Mesenteric fat pad (tissue), 1 donor: ENCODE measurements around the gene RNF220. TPM values are rescaled to one million over a fixed set of nuclear protein-coding genes. Genes with fewer than 3 reads are reported as not detected.

Experiments
- DNase-seq: peaks from one replicate; pipeline ENCODE4 v3.0.0-alpha.2; 2020; ENCODE audit warnings: low spot score
- total RNA-seq: library from RNA; stranded (reverse); fragmentation: NEBNext Ultra II Directional; extraction: Animal tissue kit (Norgen Biotek cat#: 25700); gene quantifications from one replicate; pipeline ENCODE4 v1.2.1, GENCODE V29; 2021
- donor health status: DM: yes; HTN: yes; CAD: no.

Gene RNF220
- total RNA-seq, 1 donor from 2014 or later = 60.1 TPM

DNA sequence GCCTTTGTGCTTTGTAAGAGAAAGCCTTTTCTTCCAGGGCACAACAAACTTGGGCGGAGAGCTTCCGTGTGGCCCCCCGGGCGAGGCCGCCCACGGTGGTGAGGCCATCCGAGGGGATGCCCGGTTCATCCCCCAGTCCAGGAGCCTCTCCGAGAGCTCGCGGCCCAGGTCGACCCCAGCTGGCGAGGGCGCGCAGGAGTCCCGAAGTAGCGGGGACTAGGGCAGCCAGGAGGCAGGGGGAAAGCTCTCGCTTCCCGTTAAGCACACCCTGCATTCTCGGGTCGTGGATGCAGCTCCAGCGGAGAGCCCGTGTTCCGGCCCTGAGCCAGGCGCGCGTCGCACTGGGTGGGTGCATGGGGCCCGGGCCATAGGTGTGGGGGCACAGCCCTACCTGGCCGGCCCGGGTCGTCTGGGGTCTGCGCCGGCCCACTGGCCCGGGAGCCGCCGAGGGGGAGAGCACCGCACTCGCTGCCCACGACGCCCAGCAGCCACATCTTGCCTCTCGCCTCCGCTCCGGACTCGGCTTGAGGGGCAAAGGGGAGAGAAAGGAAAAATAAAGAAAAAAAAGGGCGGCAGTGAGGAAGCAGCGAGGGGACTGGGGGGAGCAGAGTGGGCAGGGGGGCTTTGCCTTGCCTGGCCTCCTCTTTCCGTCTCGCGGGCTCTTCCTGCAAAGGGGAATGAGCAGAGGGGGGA, 1.8 kb downstream of the RNF220 start:
- DNase-seq = no peak

DNA sequence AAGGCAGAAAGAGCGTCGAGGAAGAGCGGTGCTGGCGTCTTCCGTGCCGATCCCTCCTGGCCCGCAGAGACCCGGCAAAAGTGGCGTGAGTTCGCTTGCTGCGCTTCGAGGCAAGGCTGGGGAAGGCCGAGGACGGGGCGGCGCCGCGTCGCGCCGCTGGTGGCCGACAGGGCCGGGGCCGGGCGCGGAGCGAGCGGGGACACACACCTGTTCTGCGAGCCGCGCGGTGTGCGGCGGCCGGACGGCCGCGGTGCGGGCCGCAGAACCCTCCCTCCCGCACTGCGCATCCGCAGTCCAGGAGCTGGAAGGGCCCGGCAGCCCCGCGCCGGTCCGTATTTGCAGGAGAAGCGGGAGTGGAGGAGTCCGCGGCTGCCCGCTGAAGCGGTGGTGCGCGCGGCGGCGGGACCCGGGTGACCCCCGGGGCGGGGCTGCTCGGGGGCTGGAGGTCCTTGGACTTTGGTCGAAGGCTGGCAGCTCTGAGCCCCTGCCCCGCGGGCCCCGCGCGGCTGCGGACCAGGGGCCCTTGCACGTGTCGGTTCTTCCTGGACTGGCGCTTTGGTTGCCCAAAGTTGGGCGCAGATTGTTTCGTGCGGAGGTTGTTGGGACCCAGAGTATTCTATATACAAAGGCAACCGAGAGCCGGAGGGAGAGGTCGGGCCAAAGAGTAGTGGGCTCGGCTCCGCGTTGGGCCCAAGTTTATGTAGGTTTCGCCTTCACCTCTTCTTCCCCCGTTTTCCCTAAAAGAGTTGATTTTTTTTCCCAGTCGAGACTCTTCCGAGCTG, 2.6 kb downstream of the RNF220 start:
- DNase-seq = no peak

DNA sequence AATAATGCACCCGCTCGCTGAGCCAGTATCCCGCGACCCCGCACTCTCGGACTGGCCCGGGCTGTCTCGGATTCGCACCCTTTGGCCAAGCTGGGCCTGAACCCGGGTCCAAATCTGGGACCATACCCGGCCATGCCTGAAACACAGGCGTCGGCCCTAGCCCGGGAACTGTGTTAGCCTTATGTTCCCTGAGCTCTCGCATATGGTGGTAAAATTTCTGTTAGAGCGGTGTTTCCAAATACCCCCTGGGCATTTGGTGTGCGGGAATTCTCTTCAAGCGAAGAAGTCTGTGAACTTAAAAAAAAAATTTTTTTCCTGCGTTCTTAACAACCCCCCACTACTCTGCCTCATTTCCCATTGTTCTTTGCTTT, 3.1 kb downstream of the RNF220 start:
- DNase-seq = no peak

DNA sequence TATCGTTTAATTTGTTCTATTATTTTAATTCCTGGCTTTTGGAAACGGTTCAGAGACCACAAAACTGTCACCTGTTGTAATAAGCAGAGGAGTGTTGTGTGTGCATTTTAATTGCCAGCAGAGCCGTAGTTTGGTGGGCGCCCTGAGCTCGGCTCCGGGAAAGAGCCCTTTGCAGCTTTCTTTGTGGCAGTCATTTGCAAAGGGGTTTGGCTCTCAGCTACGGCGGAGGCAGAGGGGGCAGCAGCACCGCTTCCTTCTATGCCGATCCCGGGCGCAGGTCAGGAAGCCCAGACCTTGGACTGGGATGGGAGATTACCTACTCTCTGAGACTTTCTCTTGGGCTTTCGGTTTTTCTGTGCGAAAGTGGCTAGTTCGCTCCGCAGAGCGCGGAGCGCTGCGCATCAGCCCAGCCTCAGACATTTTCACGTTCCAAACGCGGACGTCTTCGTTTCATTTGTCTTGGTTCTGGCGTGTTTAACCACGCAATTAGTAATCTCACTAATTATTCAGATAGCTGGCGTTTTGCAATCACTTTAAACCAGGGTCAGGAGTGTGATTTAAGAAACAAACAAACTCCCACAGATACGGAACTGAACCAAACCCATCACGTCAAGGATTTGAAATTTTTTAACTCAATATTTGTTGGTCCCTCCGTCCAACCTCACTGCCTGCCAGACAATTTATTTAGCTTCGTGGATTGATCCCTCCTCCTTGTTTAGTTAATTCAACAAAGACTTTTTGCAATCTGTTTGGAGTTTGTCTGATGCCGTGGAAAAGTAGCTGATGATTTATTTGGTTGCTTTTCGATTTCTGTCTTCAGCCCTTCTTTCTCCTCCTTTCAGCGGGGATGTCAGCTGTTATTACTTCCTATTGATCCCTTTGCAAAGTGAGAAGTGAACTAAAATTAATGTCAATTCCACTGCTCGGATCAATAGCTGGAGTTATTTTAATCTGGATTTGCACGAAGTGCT, 3.9 kb downstream of the RNF220 start:
- no peak for DNase-seq

DNA sequence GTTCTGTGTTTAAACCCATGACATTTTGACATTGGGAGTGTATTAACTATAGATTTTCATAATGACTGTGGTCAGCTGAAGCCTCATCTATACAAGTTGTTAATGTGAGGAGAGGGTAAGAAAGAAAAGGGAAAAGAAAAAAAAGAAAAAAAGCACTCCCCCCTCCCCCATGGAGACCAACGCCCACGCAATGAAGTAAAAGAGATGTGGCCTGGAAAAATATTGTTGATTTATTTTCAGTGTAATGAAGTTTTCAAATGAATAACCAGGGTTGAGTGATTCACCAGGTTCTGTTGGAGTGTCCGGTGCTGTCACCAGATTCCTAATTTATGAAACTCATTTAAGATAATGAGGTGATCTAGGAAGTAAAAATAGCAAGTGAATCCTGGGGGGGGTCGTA, 4.7 kb downstream of the RNF220 start:
- DNase-seq = no peak

DNA sequence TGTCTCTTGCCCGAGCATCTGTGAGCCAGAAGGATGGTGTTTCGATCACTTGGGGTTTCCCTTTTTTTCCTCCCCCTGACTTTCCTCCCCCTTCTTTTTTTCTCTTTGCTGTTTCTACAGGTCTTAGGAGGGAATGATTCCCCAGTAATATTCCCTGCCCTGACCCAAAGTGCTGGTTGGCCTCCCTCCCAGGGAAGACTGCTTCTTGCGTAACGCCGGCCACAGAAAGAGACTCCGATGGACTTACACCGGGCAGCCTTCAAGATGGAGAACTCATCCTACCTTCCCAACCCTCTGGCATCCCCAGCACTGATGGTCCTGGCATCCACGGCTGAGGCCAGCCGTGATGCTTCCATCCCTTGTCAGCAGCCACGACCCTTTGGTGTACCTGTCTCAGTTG, 6.8 kb downstream of the RNF220 start:
- no peak for DNase-seq

DNA sequence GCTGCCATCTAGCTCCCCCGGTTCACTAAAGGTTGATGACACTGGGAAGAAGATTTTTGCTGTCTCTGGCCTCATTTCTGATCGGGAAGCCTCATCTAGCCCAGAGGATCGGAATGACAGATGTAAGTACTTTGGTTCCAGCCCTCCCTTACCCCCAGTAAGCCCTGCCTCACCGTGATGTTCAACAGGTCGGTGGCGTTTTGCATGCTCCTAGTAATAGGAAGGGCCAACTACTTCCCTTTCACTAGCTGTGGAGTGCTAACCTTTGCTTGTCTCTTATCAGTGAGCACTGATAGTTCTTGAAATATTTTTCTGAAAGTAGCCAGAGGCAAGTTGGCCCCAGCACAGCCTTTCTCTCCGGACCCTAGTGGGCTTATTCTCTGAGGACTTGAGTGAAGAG, 7.5 kb downstream of the RNF220 start:
- no peak for DNase-seq

DNA sequence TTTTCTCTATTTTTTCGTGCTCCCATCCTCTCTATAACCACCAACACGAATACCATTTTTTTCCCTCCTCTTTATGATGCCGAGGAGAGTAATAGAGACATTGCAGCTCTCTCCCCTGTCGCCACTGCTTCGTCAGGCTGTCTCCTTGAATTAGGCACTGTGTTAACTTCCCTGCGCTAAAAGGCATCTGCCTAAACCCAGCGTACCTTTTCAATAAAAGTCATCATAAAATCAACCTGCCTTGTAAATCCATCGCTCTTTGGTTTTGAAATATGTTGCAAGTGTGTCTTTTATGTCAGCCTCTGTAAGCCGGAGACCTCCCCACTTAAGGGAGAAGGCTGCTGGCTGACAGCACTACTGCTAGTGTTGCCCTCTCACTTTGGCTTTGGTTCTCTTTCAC, 8.7 kb downstream of the RNF220 start:
- DNase-seq = no peak

DNA sequence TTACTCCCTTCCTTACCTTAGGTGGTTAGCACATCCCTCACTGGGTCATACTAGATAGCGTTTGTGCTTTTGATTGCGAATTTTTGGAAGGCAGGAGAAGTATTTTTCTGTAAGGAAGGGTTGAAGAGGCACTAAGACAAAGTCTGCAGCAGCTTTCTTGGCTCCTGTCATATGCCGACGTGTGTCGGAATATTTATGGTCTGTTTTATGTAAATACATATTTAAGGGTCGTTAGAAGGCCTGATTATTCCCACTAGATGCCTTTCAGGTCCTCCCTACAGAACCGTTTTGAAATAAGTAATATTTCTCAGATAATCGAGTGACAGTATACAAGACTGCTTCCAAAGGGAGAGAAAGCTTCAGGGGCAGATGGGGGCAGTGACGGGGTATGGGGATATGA, 10.0 kb downstream of the RNF220 start:
- DNase-seq = no peak

DNA sequence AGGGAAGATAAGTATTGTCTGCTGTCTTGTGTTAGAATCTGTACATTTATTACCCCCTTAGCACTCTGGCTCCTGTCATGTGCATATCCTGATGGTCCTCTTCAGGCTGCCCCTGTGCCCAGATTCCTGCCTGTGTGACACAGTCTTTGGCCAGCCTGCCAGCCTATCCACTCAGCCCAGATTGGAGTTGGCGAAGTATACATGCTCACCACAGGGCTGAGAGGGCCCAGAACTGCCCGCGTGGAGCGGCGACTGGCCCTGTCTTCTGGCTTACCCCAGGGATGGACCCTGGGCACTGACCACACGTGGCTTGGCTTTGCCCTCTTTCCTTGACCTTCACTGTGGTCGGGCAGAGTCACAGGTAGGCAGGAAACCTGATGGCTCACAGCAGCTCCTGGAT, 11.4 kb downstream of the RNF220 start:
- DNase-seq = no peak

DNA sequence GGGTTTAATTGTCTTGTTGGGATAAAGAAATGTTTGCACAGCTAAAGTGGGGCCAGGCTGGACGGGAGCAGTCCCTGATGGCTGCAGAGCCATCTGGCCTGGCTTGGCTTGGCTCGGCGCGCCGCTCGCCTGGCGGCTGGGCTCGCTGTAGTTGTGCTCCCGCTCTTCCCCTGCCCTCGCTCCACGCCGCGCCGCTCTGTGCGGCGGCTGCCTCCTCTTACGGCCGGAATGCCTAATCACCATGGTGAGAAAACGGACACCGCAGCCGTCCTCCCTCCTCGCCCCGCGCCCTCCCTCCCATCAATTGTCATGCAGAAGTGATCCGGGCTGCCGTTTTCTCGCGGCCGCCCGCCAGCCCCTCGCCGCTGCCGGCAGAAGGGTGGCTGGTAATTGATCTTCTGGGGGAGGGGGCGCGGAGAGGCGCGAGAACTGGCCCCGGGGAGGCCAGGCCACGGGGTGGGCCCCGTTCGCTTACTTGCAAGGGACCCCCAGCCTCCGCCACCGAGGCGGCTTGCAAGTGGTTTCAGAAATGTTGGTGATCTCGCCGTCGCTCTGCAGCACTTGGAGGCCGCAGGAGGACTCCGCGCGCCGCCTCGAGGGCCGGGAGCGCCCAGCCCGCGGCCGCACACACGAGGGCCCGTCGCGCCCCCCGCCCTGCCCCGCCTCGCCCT, 12.4 kb downstream of the RNF220 start:
- no peak for DNase-seq

DNA sequence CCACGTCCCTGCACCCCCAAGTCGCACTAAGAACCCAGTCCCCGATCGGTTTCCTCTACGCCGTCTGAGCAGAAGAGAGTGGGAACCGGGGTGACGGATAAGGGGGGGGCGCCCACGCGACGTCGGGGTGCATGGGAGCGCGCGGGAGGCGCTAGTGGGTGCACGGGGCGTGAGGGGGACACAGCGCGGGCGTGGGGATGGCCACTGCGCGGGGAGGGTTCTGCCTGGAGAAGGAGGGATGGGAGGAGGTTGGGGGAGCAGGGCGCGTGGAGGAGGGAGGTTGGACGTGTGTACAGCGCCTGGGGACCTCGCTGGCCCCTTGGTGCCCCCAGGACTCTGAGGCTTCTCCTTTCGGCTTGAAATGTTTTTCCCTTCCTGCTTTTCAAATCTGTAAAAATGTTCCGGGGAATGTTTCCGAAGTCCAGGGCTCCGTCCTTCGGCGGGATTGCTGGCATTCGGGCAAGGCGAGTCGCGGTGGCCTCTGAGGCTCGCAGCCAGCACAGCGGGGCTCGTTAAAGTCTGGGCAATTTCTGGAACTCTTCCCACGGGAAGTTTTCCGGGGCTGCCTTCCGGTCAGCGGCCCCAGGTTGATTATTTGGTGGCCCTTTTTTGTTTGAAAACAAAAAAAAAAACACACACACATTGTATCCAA, 13.1 kb downstream of the RNF220 start:
- DNase-seq = no peak

DNA sequence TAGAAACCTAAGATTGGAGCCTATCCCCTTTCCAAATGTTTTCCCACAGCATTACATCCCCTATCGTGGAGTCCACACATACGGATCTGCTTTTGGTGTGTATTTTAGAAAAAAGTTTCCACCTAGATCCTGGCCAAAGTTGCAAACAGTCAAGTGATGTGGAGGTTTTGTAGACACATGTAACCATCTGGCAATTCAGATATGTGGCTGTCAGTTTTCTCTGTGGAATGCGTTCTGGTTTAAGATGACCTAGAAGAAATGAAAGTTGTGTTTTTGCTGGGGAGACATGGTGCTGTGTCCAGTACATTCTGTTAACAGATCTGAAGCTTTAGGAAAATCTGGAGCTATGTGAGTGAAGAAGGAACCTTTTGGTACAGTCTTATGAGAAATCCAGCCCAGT, 14.8 kb downstream of the RNF220 start:
- no peak for DNase-seq

DNA sequence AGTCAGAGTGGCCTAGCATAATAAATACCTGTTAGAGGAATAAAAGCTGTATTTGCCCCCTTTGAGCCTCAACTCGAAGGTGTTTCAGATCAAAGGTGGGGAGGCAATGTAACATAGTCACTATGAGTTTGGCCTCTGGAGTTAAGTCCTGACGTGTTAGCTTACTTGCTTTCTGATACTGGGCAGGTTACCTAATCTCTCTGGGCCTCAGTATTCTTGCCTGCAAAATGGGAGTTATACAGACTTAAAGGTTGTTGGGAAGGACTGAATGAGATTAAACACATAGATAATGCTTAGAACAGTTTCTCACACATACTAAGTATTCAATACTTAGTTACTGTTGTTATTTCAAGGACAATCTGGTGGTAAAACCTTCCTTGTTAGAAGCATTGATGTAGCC, 15.5 kb downstream of the RNF220 start:
- no peak for DNase-seq

DNA sequence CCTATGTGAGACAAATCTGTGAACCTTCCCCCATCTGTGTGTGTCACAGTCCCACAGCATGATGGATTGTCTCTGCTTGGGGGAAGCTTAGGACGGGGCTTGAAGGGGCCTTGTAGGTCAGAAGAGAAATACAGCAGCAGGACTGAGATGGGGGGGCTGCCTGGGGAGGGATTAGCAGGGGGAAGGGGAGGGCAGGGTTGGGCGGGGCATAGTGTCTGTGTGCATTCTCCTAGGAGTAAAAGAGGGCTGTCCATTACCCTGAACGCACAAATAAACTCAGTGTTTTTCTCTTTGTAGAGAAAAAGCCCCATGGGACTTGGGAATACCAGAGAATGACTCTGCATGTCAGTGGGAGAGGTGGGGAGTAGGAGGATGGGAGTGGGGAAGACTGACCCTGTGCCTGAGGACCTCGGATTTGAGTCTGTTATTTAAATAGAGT, 16.4 kb downstream of the RNF220 start:
- no peak for DNase-seq

DNA sequence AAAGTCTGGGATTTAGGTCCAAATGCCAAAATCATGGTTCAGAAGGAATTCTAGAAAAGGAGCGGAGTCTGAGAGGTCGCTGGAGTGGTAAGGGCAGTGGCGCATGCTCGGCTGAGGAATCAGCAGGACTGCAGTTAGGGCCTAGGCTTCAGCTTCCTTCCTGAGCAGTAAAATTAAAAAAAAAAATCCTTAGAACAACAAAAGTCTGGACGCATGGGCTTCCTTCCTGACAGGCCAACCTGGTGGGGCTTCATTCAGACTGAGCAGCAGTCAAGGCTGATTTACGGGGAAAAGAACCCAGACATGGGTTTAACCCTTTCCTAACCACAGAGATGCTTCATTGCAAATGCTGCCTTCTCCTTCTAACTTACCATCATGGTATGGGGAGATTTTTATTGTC, 17.1 kb downstream of the RNF220 start:
- DNase-seq = no peak

DNA sequence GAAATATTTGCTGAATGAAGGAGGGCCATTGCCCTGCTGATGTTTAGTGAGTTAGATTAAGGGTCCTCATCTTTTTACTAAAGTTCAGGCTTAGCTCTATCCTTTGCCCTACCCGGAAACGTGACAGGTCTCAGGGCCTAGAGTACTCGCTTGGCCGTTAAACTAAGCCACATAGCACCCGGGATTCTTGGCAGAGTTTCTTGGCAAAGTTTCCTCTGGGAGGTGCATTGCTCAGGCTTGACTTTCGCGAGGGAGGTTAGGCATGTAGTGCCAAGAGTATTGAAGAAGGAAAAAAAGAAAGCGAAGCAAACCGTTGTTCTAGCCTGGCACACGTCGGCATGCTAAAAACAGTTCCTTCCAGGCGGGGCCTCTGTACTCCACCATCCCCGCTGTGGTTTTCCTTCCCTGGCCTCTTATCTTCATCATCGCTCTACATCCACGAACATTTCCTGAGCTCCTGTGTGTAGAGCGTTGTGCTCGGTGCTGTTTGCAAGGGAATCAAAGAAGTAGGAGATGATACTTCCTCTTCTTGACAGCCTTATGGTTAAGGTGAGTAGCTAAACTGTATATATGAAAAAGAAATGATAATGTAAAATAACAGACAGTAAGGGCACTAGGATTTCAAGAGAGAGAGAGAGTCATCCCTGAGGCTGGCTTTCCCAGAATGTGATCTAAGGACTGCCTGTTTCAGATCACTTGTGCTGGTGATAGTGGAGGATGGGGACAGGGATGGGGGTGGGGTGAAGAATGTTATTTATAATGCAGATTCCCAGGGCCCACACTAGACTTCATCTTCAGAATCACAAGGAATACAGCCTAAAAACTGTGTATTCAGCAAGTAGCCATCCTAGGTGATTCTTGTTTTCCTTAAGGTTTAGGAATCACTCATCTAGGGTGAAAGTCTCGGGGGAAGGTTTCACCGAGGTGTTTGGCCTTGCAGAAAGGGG, 18.8 kb downstream of the RNF220 start:
- DNase-seq = no peak

DNA sequence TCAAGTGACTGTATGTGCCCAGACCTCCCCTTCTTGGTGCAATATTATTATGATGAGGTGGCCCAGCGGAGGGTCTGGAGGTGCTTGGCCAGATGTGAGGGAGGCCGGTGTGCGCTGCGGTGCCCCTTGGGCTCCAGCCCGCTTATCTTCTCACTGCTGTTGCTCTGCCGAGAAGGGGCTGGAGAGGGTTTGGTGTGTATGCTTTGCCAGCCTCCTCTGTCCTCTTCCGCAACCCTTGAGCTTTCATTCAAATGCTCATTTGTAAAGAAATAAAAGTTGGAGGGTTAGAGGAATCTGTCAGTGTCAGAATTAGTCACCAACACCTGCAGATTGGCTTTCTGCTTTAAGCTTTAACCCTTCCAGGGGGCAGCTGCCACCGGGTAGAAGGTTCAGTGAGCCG, 19.7 kb downstream of the RNF220 start:
- DNase-seq = no peak

DNA sequence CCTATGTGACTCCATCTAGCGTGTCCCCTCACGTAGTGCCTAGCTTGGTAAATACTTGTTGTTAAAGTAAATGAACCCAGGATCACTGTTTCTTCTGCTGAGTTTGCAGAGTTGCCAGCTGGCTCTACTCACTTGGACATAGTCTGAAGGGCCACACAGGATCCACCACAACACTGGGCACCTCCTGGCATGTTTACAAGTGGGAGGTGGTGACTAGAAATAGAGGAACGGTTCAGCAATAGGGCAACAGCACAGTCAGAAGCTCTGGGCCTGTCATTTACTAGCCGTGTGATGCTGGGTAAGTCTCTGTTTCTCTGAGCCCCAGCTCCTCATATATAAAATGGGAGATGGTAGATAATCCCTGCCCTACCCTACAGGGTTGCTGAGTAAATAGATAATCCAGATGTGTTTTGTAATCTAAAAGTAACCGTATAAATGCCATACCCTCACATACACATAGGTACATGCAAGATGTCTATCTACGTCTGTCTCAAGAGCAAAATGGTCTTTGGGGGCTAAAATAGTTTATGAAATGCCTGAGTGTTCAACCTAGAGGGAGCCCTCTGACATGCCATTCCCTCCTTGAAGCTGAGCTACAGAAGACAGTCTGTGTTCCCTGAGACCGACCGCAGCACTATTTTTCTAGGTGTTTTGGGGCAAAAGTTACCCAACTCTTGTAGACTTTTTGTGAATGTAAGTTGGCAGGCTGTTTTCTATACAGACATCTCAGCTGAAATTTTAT, 20.5 kb downstream of the RNF220 start:
- DNase-seq = no peak
